GF-D8 (cell line): Measurements from ENCODE around the gene TGIF2LY.
"Not testable (repeated sequence)": the region's sequence is repeated elsewhere in the genome, so short reads cannot be mapped to it uniquely, and the experiment has no call there.

Source experiments
- DNase-seq: peaks from one replicate; lab custom pipeline; 2025; lab: John Stamatoyannopoulos, UW

TGIF2LY gene

DNA sequence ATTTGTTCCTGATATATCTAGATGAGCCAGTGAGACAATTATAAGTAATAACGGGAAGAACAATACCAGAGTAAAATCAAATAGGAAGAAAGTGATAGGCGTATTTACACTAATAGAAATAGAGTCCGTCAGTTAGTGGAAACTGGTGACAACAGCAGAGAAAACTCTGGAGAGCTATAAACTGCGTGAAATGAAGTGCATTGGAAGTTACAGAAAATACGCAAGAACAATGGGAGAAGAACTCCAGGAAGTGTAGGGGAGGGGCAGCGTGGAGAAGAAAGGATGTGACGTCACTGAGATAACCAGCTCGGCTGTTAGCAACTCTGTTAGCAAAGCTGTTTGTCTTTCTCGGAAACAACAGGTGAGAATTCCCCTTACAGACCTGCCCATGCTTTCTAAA is at the start of gene TGIF2LY:
Gene TGIF2LY (plus strand): TSS at position 301 of the 400 bp plus-strand sequence. CDS start 178 bp downstream, outside the sequence.
- DNase-seq = not testable (repeated sequence)
